GM10266 (cell line): ENCODE results near the gene NCK2.

ENCODE experiments used
- DNase-seq: peaks from one replicate; pipeline ENCODE4 v3.0.0; 2012; ENCODE audit errors: extremely low spot score
- CTCF ChIP-seq: IDR thresholded peaks from 2 replicates; pipeline ENCODE4 v1.5.1; 2012; ENCODE audit warnings: mild to moderate bottlenecking, low read depth; ENCODE audit not compliant: control insufficient read depth, insufficient read depth; ENCODE audit errors: missing control alignments

Gene NCK2

GRCh38 chr2:105836341-105836740 lies 91.6 kb downstream of the NCK2 start:
- TF ChIP-seq CTCF: no peak
- DNase-seq: no peak

DNA sequence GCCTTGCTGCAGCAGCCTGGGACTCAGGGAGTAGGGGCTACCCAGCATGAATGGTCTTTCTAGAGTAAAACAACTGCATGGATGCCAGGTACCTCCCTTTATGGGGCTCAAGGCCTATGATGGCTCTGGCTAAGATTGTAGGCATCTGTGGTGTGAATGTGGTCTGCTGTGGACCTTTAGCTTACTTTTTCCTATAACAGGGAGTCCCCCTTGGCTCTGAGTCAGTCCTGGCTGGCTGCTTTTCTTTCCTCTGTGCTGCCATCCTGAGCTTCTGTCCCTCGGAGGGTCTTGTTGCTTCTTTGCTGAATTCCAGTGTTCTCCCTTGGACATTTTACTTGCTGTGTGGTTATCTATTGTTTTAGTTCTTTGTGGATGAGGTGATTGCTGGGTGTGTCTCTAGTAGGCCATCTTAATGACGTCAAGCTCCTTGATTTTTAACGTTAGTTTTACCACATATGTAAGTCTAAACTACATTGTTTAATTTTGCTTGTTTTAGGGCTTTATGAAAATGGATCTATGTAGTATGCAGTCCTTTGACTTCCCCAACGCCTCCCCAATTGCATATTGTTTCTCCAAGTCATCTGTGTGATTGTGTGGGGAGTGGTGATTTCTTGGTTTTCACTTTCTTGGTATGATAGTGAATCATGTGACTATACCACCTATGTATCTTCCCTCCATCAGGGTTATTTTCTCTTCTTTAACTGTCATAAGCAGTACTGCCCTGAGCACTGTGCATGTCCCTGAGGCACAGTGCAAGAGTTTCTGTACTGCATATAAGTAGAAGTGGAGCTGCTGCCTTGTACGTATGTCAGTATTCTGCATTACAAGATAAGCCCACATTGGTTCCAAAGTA lies 92.4 kb downstream of the NCK2 start:
- no peak for TF ChIP-seq CTCF
- no peak for DNase-seq

- TF ChIP-seq CTCF: no peak
- DNase-seq: no peak
These were observed 95.1 kb downstream of the NCK2 start for GRCh38 chr2:105839793-105840192.

DNA sequence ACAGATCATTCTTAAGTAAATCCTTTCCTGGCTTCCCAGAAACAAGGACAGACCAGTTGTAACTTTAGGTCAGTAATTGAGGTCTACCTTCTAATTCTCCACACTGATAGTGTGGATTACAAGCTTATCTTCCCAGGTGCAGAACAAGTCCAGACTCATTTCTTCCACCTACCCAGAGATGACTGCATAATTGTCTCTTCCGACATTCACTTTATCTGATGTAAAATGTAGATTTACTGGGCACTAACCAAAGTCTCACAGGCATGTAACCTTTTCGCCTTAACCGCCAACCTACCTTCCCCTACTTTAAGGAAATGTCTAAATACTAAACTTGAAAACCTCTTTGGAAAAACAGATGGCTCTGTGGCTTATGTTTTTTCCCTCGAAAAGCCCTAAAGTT lies 96.2 kb downstream of the NCK2 start:
- no peak for TF ChIP-seq CTCF

GRCh38 chr2:105841551-105841950 lies 96.8 kb downstream of the NCK2 start:
- no peak for TF ChIP-seq CTCF
- no peak for DNase-seq

More for the DNA sequence above, 96.2 kb downstream of the NCK2 start:
- no peak for DNase-seq

DNA sequence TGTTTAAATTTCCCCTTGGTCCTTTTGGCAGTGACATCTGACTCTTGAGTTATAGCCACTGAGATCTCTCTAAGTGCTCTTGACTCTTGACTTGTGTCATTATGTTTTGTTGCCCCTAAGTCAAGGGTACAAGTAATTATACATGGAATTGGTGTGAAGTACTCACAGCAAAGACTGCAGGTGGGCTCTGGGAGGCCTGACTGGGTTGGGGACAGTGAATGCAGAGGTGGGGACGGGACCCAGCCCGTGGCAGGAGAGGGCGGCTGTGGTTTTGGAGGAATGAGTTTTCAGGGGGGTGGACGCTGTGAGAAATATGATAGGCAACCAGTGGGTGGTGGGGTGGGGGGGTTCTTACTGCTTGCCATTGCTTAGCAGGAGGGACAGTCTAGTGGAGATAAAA lies 97.8 kb downstream of the NCK2 start:
- TF ChIP-seq CTCF: no peak
- DNase-seq: no peak
